Measurements from ENCODE around the gene NELFB. TPM values are rescaled to one million over a fixed set of nuclear protein-coding genes. Genes with fewer than 3 reads are reported as not detected.
A peak's percentile ranks its signal among the peaks of the same experiment; 100 is the strongest.

NELFB gene
- 38.9 TPM for total RNA-seq

DNA sequence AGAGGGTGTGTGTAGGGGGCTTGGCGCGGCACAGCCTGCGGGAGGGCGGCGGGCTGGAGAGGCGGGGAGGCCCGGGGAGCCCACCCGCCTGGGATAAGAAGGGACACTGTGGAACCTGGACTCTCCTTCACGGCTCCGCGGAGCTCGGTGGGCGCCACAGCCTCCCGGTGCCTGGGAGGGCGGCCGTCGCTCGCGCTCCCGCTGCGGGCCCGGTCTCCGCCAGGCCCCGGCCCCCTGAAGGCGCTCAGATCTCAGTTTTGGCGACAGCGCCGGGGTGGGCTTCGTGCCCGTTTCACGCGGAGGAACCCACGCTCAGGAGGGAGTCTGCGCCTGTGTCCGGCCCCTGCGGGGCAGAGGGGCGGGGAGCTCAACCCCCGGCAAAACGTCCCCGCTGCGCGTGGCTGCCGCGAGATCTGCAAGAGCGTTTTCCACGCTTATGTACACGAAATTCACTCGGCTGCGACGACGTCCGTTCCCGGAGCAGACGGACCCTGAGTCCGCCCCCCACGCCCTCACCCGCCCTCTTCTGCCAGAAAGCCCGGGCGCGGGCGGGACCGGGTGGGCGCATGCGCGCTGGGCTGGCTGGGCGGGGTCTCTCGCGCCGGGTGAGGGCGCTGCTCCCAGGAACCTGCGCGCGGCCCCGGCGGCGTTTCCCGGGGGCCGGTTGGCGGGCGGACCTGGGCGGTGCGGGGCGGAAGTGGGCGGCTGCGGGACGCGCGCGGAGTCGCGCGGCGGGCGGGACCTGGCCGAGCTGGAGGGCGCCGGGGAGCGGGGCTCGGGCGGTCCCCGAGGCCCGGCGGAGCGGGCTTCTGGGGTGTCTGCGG, at the start of gene NELFB:
Gene NELFB (plus strand): TSS at position 704 of the 824 bp plus-strand sequence.
- DNase-seq (ENCODE audit: low spot score), result peak; percentile 96
- peak; percentile 89 for ATAC-seq
- intact Hi-C loops (cut with DNase I), result no loop called here

DNA sequence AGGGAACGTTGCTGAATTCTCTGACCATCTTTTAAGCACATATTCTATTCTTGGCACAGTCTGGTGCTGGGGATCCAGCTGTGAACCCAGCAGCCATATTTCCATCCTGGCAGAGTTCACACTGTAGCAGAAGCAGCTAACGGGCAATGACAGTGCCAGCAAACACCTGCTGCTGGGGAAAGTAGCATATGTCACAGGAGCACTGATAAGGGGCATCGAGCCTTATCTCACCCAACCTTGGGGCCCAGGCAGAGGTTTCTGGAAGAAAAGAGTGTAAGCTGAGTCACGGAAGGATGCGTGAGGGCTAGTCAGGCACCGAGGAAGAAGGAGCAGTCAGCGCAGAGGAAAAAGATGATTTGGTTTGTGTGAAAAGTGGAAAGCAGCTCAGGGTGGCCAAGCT, 48.5 kb upstream of the NELFB start:
- intact Hi-C loops (cut with DNase I), result no loop called here

GRCh38 chr9:137211532-137211931, 43.6 kb upstream of the NELFB start:
- no peak for ATAC-seq
- DNase-seq (ENCODE audit: low spot score), result no peak
- intact Hi-C loops (cut with DNase I), result no loop called here

More for the DNA sequence above, 48.5 kb upstream of the NELFB start:
- DNase-seq (ENCODE audit: low spot score) (no peak), ATAC-seq (no peak)

DNA sequence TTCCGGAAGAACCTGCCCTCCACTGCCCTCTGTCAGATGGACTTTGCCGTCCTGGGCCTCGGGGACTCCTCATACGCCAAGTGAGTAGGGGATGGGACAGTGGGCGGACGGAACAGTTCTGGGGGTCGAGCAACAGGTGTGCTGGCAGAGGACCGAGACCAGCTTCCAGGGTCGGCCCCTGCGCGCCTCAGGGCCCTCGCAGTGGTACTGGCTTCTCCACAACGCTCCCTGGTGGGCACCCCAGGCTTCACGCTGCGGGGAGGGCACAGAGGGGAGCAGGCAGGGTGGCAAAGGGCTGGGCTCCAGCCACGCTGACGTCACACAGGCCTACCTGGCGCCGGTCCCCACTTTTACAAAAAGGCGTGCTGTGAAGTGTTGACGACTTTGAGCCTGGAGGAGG, 42.6 kb upstream of the NELFB start:
- intact Hi-C loops (cut with DNase I), result no loop called here
- ATAC-seq (no peak), DNase-seq (ENCODE audit: low spot score) (no peak)

- ATAC-seq, result no peak
- intact Hi-C loops (cut with DNase I), result no loop called here
- no peak for DNase-seq (ENCODE audit: low spot score)
These were observed 41.7 kb upstream of the NELFB start for GRCh38 chr9:137213160-137214060.

DNA sequence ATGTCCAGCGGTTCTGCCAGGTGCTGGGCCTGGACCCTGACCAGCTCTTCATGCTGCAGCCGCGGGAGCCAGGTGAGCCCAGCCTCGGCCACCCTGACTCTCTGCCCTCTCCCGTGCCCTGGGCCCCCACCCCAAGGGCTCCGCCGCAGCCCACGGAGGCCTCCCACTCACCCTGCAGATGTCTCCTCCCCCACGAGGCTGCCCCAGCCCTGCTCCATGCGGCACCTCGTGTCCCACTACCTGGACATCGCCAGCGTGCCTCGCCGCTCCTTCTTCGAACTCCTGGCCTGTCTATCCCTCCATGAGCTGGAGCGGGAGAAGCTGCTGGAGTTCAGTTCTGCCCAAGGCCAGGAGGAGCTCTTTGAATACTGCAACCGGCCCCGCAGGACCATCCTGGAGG, 40.5 kb upstream of the NELFB start:
- intact Hi-C loops (cut with DNase I), result no loop called here
- no peak for DNase-seq (ENCODE audit: low spot score)
- ATAC-seq, result no peak

- intact Hi-C loops (cut with DNase I), result no loop called here
These were observed 39.7 kb upstream of the NELFB start for GRCh38 chr9:137215196-137215986.

DNA sequence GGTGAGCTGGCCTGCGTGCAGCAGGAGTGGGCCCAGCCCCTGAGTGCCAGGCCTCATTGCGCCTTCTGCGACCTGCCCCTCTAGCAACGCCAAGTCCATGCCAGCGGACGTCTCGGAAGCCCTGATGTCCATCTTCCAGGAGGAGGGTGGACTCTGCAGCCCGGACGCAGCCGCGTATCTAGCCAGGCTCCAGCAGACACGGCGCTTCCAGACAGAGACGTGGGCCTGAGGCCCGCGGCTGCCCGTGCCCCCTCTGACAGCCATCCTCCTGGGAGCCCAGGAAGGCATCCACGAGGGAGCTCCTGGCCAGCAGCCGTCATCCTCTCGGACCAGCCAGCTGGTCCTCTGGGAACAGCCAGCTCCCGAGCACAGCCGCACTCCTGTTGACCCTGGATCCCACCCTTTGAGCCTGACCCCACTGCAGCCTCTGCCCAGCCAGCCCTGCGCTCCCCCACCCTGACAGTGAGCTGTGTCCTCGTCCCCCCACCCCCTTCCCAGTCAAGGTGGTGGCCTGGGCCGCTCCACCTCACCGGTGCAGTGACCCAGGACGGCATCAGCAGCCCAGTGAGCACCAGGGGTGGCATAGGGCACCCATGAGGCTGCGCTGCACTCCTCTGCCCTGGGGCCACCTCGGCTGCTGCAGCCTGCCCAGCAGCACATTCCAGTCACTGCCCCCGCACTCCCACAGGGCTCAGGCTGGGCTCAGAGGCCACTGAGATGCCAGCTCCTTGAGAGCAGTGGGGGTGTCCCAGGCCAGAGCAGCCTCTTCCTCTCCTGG, 38.8 kb upstream of the NELFB start:
- ATAC-seq, result peak; percentile 4
- intact Hi-C loops (cut with DNase I), result no loop called here
- DNase-seq (ENCODE audit: low spot score), result no peak

More at GRCh38 chr9:137215196-137215986, 39.7 kb upstream of the NELFB start:
- ATAC-seq (no peak), DNase-seq (ENCODE audit: low spot score) (no peak)

DNA sequence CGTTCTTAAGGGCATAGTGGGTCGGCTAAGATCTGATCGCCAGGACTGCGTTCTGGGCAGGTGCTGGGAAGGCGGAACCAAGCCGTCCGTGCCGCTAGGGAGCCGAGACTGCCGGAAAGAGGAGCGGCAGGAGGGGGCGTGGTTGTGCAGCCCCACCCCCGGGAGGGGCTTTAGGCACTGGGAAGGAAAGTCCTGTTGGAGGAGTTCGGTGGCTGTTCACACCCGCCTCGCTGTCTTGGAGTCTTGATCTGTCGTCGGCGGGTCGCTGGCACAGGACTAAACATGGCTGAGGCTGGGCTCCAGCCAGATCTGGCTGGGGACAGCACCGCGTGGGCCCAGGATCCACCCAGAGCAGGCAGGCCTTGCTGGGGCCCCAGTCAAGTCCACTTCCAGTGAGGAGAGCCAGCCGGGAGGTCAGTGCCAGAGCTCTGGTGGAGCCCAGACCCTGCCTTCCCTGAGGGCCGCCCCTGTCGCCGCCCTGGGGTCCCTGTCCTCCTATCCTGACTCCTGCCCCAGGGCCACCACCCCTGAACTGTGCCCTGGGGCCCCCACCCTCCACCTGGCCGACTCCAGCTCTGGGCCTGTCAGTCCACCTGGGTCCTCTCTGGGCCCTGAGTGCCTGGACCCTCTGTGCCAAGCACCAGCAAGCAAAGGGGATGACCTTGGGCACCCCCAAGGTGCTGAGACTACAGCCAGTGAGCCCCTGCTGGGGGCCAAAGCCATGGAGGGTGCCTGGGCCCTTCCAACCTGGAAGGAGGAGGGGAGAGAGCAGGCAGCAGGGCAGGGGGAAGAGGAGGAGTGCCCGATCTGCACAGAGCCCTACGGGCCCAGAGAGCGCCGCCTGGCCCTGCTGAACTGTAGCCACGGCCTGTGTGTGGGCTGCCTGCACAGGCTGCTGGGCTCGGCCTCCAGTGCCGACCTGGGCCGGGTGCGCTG, 37.6 kb upstream of the NELFB start:
- peak; percentile 79 for ATAC-seq
- intact Hi-C loops (cut with DNase I), result no loop called here
- peak; percentile 85 for DNase-seq (ENCODE audit: low spot score)

GRCh38 chr9:137218212-137218753, 36.8 kb upstream of the NELFB start:
- ATAC-seq (no peak), DNase-seq (ENCODE audit: low spot score) (no peak)
- intact Hi-C loops (cut with DNase I), result no loop called here

GRCh38 chr9:137218754-137219271, 36.3 kb upstream of the NELFB start:
- intact Hi-C loops (cut with DNase I), result no loop called here
- no peak for DNase-seq (ENCODE audit: low spot score)
- ATAC-seq, result no peak

- ATAC-seq (no peak), DNase-seq (ENCODE audit: low spot score) (no peak)
- intact Hi-C loops (cut with DNase I), result no loop called here
These were observed 35.3 kb upstream of the NELFB start for GRCh38 chr9:137219757-137220316.

DNA sequence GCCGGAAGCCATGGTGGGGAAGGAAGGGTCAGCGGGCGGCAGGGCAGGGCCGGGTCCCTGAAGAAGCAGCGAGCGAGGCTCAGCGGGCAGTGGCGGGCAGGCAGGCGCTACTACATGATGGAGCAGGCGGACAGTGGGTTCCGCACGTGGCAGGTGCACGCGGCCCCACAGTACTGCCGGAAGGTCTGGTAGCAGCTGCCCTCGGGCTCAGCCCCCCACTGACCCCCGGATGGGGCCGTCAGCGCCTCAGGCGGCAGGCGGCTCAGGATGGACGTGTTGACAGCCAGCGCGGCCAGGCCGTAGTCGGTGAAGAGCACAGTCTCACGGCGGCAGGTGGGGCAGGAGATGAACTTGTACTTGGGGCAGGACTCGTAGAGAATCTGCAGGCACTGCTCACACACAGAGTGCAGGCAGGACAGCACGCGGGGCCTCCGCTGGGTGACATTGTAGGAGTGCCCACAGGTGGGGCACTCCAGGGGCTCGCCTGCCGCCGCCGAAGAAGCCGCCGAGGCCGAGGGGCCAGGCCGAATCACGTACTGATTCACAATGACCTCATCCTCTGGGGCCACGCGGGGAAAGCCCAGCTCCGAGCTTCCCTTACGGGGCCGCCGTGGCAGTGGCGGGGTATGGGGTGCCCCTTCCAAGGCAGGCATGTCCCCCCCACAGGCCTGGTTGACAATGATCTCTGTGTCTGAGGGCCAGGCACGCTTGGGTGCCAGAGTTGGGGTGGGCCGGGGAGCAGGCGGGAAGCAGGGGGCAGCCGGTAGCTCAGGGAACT, 34.6 kb upstream of the NELFB start:
- DNase-seq (ENCODE audit: low spot score), result no peak
- intact Hi-C loops (cut with DNase I), result no loop called here
- no peak for ATAC-seq

- ATAC-seq (no peak), DNase-seq (ENCODE audit: low spot score) (no peak)
- intact Hi-C loops (cut with DNase I), result no loop called here
These were observed 34.0 kb upstream of the NELFB start for GRCh38 chr9:137221095-137221505.

DNA sequence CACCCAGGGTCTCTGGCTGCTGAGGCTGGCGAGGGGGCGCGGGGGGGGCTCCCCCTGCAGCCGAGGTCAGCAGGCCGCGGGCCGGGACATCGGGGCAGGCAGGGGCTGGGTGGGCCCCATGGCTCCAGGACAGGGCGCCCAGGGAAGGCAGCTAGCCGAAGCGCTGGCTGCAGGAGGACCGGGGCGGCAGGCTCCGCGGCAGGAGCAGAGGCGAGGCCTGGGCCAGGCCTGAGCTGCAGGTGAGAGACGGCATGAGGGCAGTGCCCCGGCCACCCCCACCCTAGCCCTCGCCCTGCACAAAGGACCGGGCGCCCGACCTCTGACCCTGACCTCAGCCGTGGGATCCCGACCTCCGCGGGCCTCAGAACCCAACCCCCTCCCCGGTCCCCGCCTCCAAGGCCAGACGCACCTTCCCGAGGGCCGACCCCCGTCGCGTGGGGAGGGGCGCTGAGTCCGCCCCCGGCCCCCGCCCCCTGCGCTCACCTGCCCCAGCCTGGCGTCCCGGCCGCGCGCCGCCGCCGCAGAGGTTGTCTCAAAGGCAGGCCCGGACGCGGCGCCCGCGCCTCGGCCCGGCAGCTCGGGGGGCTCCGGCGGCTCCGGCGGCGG, 33.5 kb upstream of the NELFB start:
- no peak for DNase-seq (ENCODE audit: low spot score)
- intact Hi-C loops (cut with DNase I), result no loop called here
- no peak for ATAC-seq

Data from sciatic nerve (tissue), 2 donors.